ENCODE measurements around the gene FIBIN.

The FIBIN gene

GRCh38 chr11:27004103-27004502 lies 10.2 kb downstream of the FIBIN start:
- no peak for DNase-seq (ENCODE audit: low read depth in 2 of 2)
- H3K4me3 ChIP-seq (replicated peaks in 1 of 2; ENCODE audit: low read depth in 2 of 2, low read length in 2 of 2) = no peak overlapping the region
- no peak for TF ChIP-seq CTCF (IDR thresholded peaks at IDR 0.05; ENCODE audit: low read depth, low read length)

GRCh38 chr11:27008811-27009535 lies 15.1 kb downstream of the FIBIN start:
- DNase-seq (ENCODE audit: low read depth in 2 of 2) = peak in 1 of 2 donors; percentile 33
- no peak overlapping the region for H3K4me3 ChIP-seq (replicated peaks in 1 of 2; ENCODE audit: low read depth in 2 of 2, low read length in 2 of 2)
- no peak for TF ChIP-seq CTCF (IDR thresholded peaks at IDR 0.05; ENCODE audit: low read depth, low read length)

- no peak overlapping the region for H3K4me3 ChIP-seq (replicated peaks in 1 of 2; ENCODE audit: low read depth in 2 of 2, low read length in 2 of 2)
- no peak for DNase-seq (ENCODE audit: low read depth in 2 of 2)
- TF ChIP-seq CTCF (IDR thresholded peaks at IDR 0.05; ENCODE audit: low read depth, low read length) = no peak
Measured at GRCh38 chr11:27011560-27012233, 17.8 kb downstream of the FIBIN start.

GRCh38 chr11:27012234-27012921 lies 18.5 kb downstream of the FIBIN start:
- TF ChIP-seq CTCF (IDR thresholded peaks at IDR 0.05; ENCODE audit: low read depth, low read length) = no peak
- peak; percentile 51 to 83 for DNase-seq (ENCODE audit: low read depth in 2 of 2)
- H3K4me3 ChIP-seq (replicated peaks in 1 of 2; ENCODE audit: low read depth in 2 of 2, low read length in 2 of 2) = no peak overlapping the region

GRCh38 chr11:27013781-27014361 lies 20.0 kb downstream of the FIBIN start:
- H3K4me3 ChIP-seq (replicated peaks in 1 of 2; ENCODE audit: low read depth in 2 of 2, low read length in 2 of 2) = no peak overlapping the region
- TF ChIP-seq CTCF (IDR thresholded peaks at IDR 0.05; ENCODE audit: low read depth, low read length) = no peak
- DNase-seq (ENCODE audit: low read depth in 2 of 2) = peak in 1 of 2 donors; percentile 48

- no peak for TF ChIP-seq CTCF (IDR thresholded peaks at IDR 0.05; ENCODE audit: low read depth, low read length)
- no peak overlapping the region for H3K4me3 ChIP-seq (replicated peaks in 1 of 2; ENCODE audit: low read depth in 2 of 2, low read length in 2 of 2)
- peak in 1 of 2 donors; percentile 43 for DNase-seq (ENCODE audit: low read depth in 2 of 2)
Measured at GRCh38 chr11:27018902-27019529, 25.1 kb downstream of the FIBIN start.
